HL-60 (cell line): ENCODE results near the gene RHBDF2.

Experiments used
- DNase-seq, 2 experiments: peaks; one replicate each; pipeline ENCODE4 v3.0.0-alpha.2; 2010 to 2020; ENCODE audit warnings: low read depth in 1 of 2, low spot score in 1 of 2
- H3K27ac ChIP-seq: fragments of 250-450 bp; sonication (Bioruptor Pico); replicated peaks from 2 replicates; pipeline ENCODE4 v1.5.1; 2020; ENCODE audit warnings: mild to moderate bottlenecking, moderate library complexity
- H3K27me3 ChIP-seq: fragments of 250-450 bp; sonication (Bioruptor Pico); 2 replicates; pipeline ENCODE4 v1.5.1; 2021; ENCODE audit warnings: mild to moderate bottlenecking, moderate library complexity; ENCODE audit not compliant: insufficient read depth, poor library complexity, severe bottlenecking
- H3K4me3 ChIP-seq: replicated peaks from 2 replicates; pipeline ENCODE4 v1.5.1; 2011; ENCODE audit warnings: mild to moderate bottlenecking, control low read depth, low read length; ENCODE audit not compliant: insufficient read depth
- GABPA ChIP-seq: IDR thresholded peaks from 2 replicates; pipeline ENCODE4 v1.6.1; 2012; ENCODE audit warnings: low read depth
- POLR2AphosphoS5 ChIP-seq: IDR thresholded peaks from 2 replicates; pipeline ENCODE4 v1.6.1; 2012; ENCODE audit warnings: low read depth
- SPI1 ChIP-seq: IDR thresholded peaks from 2 replicates; pipeline ENCODE4 v1.6.1; 2012; ENCODE audit warnings: low read depth, mild to moderate bottlenecking, borderline replicate concordance
- TF ChIP-seq, protein P1 (sequence below): IDR thresholded peaks from one replicate; pipeline ENCODE4 v1.5.1; 2011; ENCODE audit warnings: low read length, control low read depth, inconsistent platforms; ENCODE audit not compliant: insufficient read depth
- TF ChIP-seq, protein P2 (sequence below): IDR thresholded peaks from 2 replicates; pipeline ENCODE4 v1.6.1; 2012; ENCODE audit warnings: low read depth; ENCODE audit not compliant: insufficient replicate concordance

Gene RHBDF2

DNA sequence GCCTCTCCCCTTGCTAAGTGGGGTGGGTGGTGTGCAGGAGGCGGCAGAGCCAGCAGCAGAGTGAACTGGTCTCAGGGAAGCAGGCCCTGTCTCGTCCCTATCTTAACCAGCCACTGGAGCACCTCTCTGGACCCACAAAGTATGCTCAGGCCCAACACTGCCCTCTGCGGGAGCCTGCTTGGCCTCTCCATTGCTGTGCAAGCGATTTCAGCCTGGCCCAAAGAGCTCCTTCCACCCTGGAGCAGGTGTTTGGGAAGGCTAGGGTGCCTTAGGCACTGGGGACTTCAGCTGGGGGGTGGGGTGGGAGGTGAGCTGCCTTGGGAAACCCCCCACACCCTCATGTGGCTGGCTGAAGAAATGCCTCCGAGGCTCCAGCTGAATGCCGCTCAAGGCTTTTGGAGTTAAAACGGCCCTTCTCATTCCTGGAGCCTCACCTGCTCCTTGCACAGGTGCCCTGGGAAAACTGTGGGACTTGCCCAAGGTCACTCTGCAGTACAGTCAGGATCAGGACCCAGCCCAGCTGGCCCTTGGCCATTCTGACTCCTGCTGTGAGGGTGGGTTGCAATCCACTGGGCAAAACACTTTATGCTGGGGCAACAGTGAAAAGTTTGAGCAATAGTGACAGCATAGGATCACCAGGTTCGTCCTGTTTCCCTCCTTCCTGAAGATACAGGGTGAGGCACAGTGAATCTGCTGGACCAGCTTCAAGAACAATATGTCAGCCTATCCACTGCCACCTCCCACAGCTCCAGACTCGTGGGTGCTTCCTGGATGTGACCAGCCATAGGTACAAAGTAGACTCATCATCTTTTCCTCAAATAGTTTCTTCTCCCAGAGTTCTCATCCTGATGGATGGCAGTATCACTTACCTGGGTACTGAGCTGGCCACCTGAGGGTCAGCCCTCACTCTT, 42.4 kb downstream of the RHBDF2 start:
- no peak overlapping the region for H3K4me3 ChIP-seq
- DNase-seq: peak in 1 of 2 experiments; percentile 59
- no peaks in the 10 kb centered on the region for H3K27me3 ChIP-seq
- no peak overlapping the region for H3K27ac ChIP-seq
- TF ChIP-seq, protein P1, sequence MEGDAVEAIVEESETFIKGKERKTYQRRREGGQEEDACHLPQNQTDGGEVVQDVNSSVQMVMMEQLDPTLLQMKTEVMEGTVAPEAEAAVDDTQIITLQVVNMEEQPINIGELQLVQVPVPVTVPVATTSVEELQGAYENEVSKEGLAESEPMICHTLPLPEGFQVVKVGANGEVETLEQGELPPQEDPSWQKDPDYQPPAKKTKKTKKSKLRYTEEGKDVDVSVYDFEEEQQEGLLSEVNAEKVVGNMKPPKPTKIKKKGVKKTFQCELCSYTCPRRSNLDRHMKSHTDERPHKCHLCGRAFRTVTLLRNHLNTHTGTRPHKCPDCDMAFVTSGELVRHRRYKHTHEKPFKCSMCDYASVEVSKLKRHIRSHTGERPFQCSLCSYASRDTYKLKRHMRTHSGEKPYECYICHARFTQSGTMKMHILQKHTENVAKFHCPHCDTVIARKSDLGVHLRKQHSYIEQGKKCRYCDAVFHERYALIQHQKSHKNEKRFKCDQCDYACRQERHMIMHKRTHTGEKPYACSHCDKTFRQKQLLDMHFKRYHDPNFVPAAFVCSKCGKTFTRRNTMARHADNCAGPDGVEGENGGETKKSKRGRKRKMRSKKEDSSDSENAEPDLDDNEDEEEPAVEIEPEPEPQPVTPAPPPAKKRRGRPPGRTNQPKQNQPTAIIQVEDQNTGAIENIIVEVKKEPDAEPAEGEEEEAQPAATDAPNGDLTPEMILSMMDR: peak; percentile 40
- no peak for TF ChIP-seq POLR2AphosphoS5

GRCh38 chr17:76453431-76453743, 47.8 kb downstream of the RHBDF2 start:
- Histone ChIP-seq H3K27me3 (no peaks in the 10 kb centered on the region), H3K27ac (no peak overlapping the region), H3K4me3 (0 out of 2 replicates have a peak overlapping the region, but pooled peaks have one; percentile 3)
- TF ChIP-seq SPI1 (no peak), POLR2AphosphoS5 (no peak), GABPA (no peak)
- TF ChIP-seq, protein P1: no peak
- TF ChIP-seq, protein P2, sequence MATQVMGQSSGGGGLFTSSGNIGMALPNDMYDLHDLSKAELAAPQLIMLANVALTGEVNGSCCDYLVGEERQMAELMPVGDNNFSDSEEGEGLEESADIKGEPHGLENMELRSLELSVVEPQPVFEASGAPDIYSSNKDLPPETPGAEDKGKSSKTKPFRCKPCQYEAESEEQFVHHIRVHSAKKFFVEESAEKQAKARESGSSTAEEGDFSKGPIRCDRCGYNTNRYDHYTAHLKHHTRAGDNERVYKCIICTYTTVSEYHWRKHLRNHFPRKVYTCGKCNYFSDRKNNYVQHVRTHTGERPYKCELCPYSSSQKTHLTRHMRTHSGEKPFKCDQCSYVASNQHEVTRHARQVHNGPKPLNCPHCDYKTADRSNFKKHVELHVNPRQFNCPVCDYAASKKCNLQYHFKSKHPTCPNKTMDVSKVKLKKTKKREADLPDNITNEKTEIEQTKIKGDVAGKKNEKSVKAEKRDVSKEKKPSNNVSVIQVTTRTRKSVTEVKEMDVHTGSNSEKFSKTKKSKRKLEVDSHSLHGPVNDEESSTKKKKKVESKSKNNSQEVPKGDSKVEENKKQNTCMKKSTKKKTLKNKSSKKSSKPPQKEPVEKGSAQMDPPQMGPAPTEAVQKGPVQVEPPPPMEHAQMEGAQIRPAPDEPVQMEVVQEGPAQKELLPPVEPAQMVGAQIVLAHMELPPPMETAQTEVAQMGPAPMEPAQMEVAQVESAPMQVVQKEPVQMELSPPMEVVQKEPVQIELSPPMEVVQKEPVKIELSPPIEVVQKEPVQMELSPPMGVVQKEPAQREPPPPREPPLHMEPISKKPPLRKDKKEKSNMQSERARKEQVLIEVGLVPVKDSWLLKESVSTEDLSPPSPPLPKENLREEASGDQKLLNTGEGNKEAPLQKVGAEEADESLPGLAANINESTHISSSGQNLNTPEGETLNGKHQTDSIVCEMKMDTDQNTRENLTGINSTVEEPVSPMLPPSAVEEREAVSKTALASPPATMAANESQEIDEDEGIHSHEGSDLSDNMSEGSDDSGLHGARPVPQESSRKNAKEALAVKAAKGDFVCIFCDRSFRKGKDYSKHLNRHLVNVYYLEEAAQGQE: no peak
- no peak for DNase-seq

- H3K27ac ChIP-seq: no peak within 1 kb of the TSS
- no peaks in the 10 kb centered on the region for H3K27me3 ChIP-seq
- peak; percentile 83 to 86 for DNase-seq
- H3K4me3 ChIP-seq: peak within 1 kb of the TSS; percentile 82
- TF ChIP-seq, protein P1: no peak
- TF ChIP-seq POLR2AphosphoS5: peak; percentile 46; the same call in 1 of the 2 replicates
Observed at GRCh38 chr17:76452660-76453430, 48.4 kb downstream of the RHBDF2 start, which contains the start of gene UBE2O. Gene UBE2O (minus strand): TSS chr17:76453152. CDS start chr17:76453141, 11 bp downstream.

DNA sequence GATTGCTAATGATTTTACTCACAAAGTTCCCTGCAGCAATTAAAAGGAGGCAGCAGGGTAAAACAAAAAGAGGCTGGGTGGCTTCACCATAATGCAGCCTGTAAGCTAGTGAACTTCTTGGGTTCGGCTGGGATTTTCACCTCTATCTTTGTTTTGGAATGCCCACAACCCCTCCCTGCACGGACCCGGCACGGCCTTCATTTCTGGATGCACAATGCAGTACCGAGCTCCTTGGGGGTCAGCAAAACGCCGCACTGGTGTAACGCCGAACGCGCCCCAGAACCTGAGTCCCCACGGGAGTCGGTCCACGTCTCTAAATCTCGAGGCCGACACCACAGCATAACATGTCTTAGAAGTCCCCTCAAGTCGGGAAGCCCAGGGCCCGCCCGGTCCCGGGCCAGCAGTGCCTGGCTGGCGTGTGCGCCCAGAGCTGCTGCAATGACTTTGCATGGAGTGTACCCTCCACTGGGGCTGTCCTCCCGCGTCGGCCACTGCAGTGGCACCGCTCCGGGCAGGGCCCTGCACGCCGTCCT, 49.0 kb downstream of the RHBDF2 start:
- TF ChIP-seq, protein P1: no peak
- TF ChIP-seq, protein P2: no peak
- TF ChIP-seq SPI1 (no peak), GABPA (no peak), POLR2AphosphoS5 (no peak)
- Histone ChIP-seq H3K27ac (no peak overlapping the region), H3K27me3 (no peaks in the 10 kb centered on the region), H3K4me3 (peak overlapping the region; percentile 82)
- DNase-seq: peak in 1 of 2 experiments; percentile 13
